CD4-positive, alpha-beta T cell (primary cell): ENCODE results near the gene DNAH17. TPM values are rescaled to one million over a fixed set of nuclear protein-coding genes. Genes with fewer than 3 reads are reported as not detected.

ENCODE experiments used
- ATAC-seq: fragments of 200-7000 bp; cut with Tn5 transposase; one replicate; pipeline ENCODE4 v1.10.0; 2022; ENCODE audit warnings: mild to moderate bottlenecking; ENCODE audit not compliant: poor library complexity
- CTCF ChIA-PET: fragments of 350-600 bp; sonication (Branson Sonifier 250); formaldehyde crosslinking; loops from one replicate; lab custom pipeline; 2021; ENCODE audit warnings: antibody characterized with exemption, inconsistent platforms; lab: Charles Lee
- POLR2A ChIA-PET: fragments of 350-600 bp; sonication (Branson Sonifier 250); formaldehyde crosslinking; loops from one replicate; lab custom pipeline; 2021; ENCODE audit warnings: antibody characterized with exemption, inconsistent platforms; lab: Charles Lee
- DNase-seq, 14 experiments: peaks; one replicate each; pipeline ENCODE4 v3.0.0-alpha.2; 2013 to 2020; ENCODE audit warnings: mixed read lengths in 2 of 14
- H3K27ac ChIP-seq, 2 donors: one replicate each; pipeline versions ENCODE4 v1.5.1 to v1.7.0; 2013; ENCODE audit warnings: low read length in 2 of 2, low read depth in 1 of 2, mild to moderate bottlenecking in 1 of 2
- H3K27me3 ChIP-seq, 2 experiments: 1 replicate in 1 of 2; 2 replicates in 1 of 2; pipeline versions ENCODE4 v1.6.1 to v1.7.0; 2013; ENCODE audit warnings: low read length in 2 of 2, control low read depth in 1 of 2, mild to moderate bottlenecking in 1 of 2, moderate library complexity in 1 of 2; ENCODE audit not compliant: insufficient read depth in 2 of 2, control insufficient read depth in 1 of 2
- H3K36me3 ChIP-seq: one replicate; pipeline ENCODE4 v1.6.1; 2013; ENCODE audit warnings: low read length, control low read depth; ENCODE audit not compliant: insufficient read depth
- H3K4me1 ChIP-seq: one replicate; pipeline ENCODE4 v1.6.1; 2013; ENCODE audit warnings: low read length, control low read depth; ENCODE audit not compliant: insufficient read depth
- H3K4me3 ChIP-seq: one replicate; pipeline ENCODE4 v1.5.1; 2013; ENCODE audit warnings: mild to moderate bottlenecking, low read length, moderate library complexity
- H3K9me3 ChIP-seq, 2 experiments: 1 replicate in 1 of 2; 2 replicates in 1 of 2; pipeline versions ENCODE4 v1.6.1 to v1.7.0; 2013; ENCODE audit warnings: low read length in 2 of 2, mild to moderate bottlenecking in 2 of 2, control low read depth in 1 of 2, moderate library complexity in 1 of 2; ENCODE audit not compliant: control insufficient read depth in 1 of 2, insufficient read depth in 1 of 2
- H3K27ac Mint-ChIP-seq: one replicate; pipeline ENCODE4 v1.8.0; 2020; ENCODE audit warnings: mixed read lengths
- H3K27me3 Mint-ChIP-seq: one replicate; pipeline ENCODE4 v1.8.0; 2021; ENCODE audit warnings: mixed read lengths
- H3K36me3 Mint-ChIP-seq: one replicate; pipeline ENCODE4 v1.8.0; 2021; ENCODE audit warnings: low read depth, mixed read lengths
- H3K4me1 Mint-ChIP-seq: one replicate; pipeline ENCODE4 v1.8.0; 2021; ENCODE audit warnings: low read depth, mixed read lengths
- H3K4me3 Mint-ChIP-seq: one replicate; pipeline ENCODE4 v1.8.0; 2020; ENCODE audit warnings: mild to moderate bottlenecking, mixed read lengths
- H3K9me3 Mint-ChIP-seq: one replicate; pipeline ENCODE4 v1.8.0; 2020; ENCODE audit warnings: mixed read lengths
- CTCF ChIP-seq: fragments of 200-600 bp; IDR thresholded peaks from one replicate; pipeline ENCODE4 v1.8.0; 2022; ENCODE audit warnings: antibody characterized with exemption, mild to moderate bottlenecking
- intact Hi-C, 2 experiments: fragments of 100-400 bp; cut with DNase I in 1 of 2; cut with micrococcal nuclease in 1 of 2; formaldehyde crosslinking; loops; one replicate each; pipeline versions ENCODE4 v1.15.1 to v1.9.0; 2023 to 2025; cut with DNase I, micrococcal nuclease
- total RNA-seq, 174 experiments: library from RNA in 2 of 174; stranded (reverse) in 2 of 174; gene quantifications; one replicate each; pipeline ENCODE4 v1.2.3 and lab custom pipeline; 2021 to 2026

The DNAH17 gene
- total RNA-seq, 2 experiments from 2014 or later: 0.14 TPM; not detected in 1

GRCh38 chr17:78583091-78583490 is 5.9 kb upstream of the DNAH17 start:
- no peaks in the 10 kb centered on the region for H3K36me3 Mint-ChIP-seq
- H3K27ac Mint-ChIP-seq: no peak overlapping the region
- no peak overlapping the region for H3K4me3 Mint-ChIP-seq
- Histone ChIP-seq H3K4me3 (no peak overlapping the region), H3K4me1 (no peaks in the 10 kb centered on the region), H3K9me3 (no peaks in the 10 kb centered on the region), H3K27me3 (no peaks in the 10 kb centered on the region), H3K27ac (no peak overlapping the region), H3K36me3 (no peaks in the 10 kb centered on the region)
- ATAC-seq (peak; percentile 46), DNase-seq (peak in 2 of 14 experiments; percentile 7 to 24)
- H3K9me3 Mint-ChIP-seq: no peaks in the 10 kb centered on the region
- H3K27me3 Mint-ChIP-seq: no peaks in the 10 kb centered on the region
- ChIA-PET CTCF (no interaction called here), POLR2A (no interaction called here)
- no peaks in the 10 kb centered on the region for H3K4me1 Mint-ChIP-seq
- intact Hi-C loops: no loop called here
- TF ChIP-seq CTCF: no peak

GRCh38 chr17:78581304-78581703 is 4.1 kb upstream of the DNAH17 start:
- ChIA-PET POLR2A (no interaction called here), CTCF (no interaction called here)

GRCh38 chr17:78580277-78580804 is 3.1 kb upstream of the DNAH17 start:
- no peak for TF ChIP-seq CTCF
- no peaks in the 10 kb centered on the region for H3K4me1 Mint-ChIP-seq
- ATAC-seq (no peak), DNase-seq (no peak)
- H3K27ac ChIP-seq: no peak overlapping the region
- POLR2A ChIA-PET: no interaction called here
- no peak overlapping the region for H3K4me3 ChIP-seq
- H3K36me3 ChIP-seq: no peaks in the 10 kb centered on the region
- H3K36me3 Mint-ChIP-seq: no peaks in the 10 kb centered on the region
- no peaks in the 10 kb centered on the region for H3K27me3 Mint-ChIP-seq
- intact Hi-C loops: no loop called here
- CTCF ChIA-PET: no interaction called here
- H3K27me3 ChIP-seq: no peaks in the 10 kb centered on the region
- H3K9me3 ChIP-seq: peaks cover 0 to 4% of the 10 kb centered on the region in 2 experiments
- H3K4me1 ChIP-seq: no peaks in the 10 kb centered on the region
- no peak overlapping the region for H3K4me3 Mint-ChIP-seq
- H3K27ac Mint-ChIP-seq: no peak overlapping the region
- no peaks in the 10 kb centered on the region for H3K9me3 Mint-ChIP-seq

More at GRCh38 chr17:78581304-78581703, 4.1 kb upstream of the DNAH17 start:
- no peak for ATAC-seq
- no peak overlapping the region for H3K4me3 ChIP-seq
- H3K27ac ChIP-seq: no peak overlapping the region
- H3K9me3 Mint-ChIP-seq: no peaks in the 10 kb centered on the region
- H3K4me1 Mint-ChIP-seq: no peaks in the 10 kb centered on the region
- no peak overlapping the region for H3K4me3 Mint-ChIP-seq
- intact Hi-C loops: no loop called here
- H3K36me3 Mint-ChIP-seq: no peaks in the 10 kb centered on the region
- no peaks in the 10 kb centered on the region for H3K27me3 ChIP-seq
- no peaks in the 10 kb centered on the region for H3K36me3 ChIP-seq
- H3K9me3 ChIP-seq: peaks cover 0 to 4% of the 10 kb centered on the region in 2 experiments
- DNase-seq: no peak
- H3K27ac Mint-ChIP-seq: no peak overlapping the region
- H3K27me3 Mint-ChIP-seq: no peaks in the 10 kb centered on the region
- no peak for TF ChIP-seq CTCF
- H3K4me1 ChIP-seq: no peaks in the 10 kb centered on the region
